H54 (cell line): ENCODE results near the gene AFTPH.
"Not testable (repeated sequence)": the region's sequence is repeated elsewhere in the genome, so short reads cannot be mapped to it uniquely, and the experiment has no call there.

Experiments
- DNase-seq: peaks from one replicate; pipeline ENCODE4 v3.0.0; 2011; ENCODE audit warnings: low spot score, mixed read lengths; ENCODE audit not compliant: insufficient read length
- FAIRE-seq: peaks from 3 replicates; lab custom pipeline; 2011; peaks lifted over from hg19 to GRCh38; lab: Jason Lieb, UNC
- POLR2A ChIP-seq: IDR thresholded peaks from 2 replicates; pipeline ENCODE4 v1.6.1; 2011; ENCODE audit warnings: low read depth, mild to moderate bottlenecking, low read length

AFTPH gene

DNA sequence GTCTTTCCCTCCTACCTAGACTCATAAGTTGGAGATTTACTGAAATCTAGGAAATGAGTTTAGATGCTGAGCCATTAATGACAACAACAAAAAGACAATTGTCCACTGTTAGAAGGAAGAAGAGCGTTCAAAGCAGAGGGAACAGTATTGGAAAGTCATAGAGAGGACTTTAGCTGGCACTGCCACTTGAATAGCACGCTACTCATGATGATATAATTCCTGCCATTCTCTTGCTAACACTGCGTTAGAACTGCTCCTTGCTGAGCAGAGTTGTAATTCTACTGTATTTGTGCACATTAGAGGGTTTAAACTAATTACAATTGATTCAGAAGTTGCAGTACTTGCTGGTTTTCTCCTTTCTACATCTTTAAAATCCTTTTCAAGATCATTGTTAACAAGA lies 9.0 kb upstream of the AFTPH start:
- TF ChIP-seq POLR2A = no peak
- FAIRE-seq = no peak
- no peak for DNase-seq

DNA sequence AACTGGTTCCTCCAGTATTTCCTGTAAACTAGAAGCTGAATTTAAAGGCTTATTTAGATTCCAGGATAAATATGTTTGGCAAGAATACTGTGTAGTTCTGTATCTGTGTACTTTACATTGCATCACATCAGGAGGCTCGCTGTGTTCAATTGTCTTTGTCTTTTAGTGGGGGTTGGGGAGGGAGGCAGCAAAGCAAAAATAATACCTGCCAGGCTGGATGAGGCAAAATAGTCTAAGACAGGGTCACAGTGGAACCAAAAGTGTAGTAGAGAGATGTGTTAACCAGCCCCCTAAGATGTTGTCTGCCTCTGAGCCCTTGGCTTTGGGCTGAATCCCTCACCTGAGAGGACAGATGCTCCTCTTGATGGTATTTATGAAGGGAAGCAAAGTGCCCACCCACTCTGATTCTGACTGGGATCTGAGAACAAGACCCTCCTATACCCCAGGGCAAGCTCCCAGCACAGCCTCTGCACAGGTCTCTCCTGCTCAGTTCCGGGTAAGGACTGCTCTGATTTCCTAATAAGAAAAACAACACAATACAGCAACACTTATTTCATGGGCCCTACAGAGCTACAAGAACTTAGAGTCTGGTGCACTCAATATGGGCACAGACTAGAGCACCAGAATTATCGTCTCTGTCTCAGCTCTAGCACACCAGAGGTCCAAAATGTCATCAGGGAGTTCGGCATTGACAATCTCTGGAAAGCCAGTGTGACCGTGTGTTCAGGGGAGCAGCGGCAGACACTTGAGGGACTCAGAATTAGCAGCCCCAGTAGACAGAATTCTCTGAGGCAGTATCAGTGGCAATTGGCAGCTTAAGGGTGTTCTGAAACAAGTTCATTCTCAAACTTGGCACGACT lies 7.2 kb upstream of the AFTPH start:
- no peak for DNase-seq
- no peak for FAIRE-seq
- no peak for TF ChIP-seq POLR2A

DNA sequence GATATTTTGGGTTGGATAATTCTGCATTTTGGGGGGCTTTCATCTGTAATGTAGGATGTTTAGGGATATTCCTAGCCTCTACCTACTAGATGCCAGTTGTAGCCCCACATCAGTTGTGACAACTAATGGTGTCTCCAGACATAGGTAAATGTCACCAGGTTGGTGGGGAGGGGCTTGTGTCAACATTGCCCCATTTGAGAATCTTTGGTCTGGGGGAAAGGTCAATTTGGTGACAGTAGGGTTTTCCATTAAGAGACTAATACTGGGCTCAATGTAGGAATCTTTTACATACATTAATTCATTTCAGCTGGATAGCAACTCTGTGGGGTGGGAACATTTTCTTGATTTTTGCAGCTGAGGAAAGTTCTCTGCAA lies 6.6 kb upstream of the AFTPH start:
- no peak for TF ChIP-seq POLR2A
- FAIRE-seq (no peak), DNase-seq (no peak)

DNA sequence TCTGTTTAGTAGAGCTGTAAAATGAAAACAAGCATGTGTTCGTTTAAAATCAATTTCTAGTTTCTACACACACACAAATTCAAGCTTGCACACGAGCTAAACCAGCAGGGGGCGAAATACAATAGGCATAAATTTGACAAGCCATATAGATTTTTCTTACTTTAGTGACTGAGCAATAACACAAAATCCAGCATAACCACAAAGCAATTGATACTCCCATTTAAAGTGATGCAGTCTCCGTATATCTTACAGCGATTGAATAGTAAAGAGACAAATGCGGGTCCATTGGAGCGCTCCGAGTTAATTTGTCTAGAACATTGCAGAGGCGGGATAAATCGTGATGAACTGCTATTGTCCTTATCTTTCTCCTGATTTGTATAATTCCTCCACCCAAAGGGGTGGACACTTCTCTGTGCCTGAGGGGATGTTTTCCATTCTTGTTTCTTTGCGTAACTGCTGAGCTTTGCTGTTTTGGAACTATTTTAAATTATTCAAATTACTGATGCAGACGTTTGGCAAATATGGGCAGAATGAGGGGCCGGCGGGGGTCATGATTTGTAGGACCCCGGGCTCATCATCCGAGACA lies 1.2 kb upstream of the AFTPH start:
- DNase-seq (peak; percentile 46), FAIRE-seq (peak; percentile 86)
- TF ChIP-seq POLR2A = no peak

DNA sequence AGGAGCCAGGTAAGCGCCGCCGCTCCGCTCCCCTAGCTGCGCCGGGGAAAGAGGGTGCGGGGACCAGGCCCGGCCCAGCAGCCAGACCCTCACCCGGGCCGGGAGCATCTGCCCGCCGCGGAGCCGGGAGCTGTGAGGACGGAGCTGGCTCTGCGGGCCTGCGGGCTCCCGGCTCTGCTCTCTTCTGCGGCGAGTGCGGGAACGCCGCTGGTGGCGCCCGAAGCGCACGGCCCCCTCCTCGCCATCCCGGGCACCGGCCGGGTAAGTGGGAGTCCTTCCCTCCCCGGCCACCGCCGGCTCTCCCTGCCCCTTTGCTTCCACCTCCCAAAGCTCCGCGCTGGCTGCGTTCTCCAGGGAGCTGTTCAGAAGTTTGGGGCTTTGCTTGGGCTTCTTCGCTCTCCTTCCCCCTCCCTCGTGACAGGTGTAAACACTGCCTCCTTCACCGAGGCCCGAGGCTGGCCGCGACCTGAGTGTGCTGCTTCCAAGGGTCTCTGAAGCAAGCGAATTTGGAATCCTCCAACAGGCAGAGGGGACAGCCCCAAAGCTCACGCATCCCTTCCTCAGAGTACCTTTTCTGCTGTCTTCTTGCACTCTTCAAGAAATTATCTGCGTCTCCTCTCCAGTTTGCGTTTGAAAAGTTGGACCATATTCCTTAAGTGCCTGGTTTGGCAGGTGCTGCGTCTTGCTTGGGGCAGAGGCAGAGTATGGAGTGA lies 632 bp downstream of the AFTPH start:
- DNase-seq = no peak
- no peak for TF ChIP-seq POLR2A
- no peak for FAIRE-seq

DNA sequence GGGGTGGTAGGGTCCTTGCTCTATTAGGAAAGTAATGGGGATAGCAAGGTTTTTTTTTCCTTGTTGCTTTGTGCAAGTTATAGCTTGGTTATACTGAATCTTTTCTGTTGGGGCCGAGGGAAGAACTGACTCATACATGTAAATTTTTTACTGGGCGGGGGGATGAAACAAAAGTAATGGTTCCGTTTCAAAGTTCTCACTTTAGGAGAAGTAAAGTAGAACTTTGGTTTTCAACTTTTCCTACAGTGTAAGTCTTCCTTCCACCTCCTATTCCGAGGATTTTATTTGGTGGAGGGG lies 1.1 kb downstream of the AFTPH start:
- FAIRE-seq (peak; percentile 43), DNase-seq (no peak)
- no peak for TF ChIP-seq POLR2A

DNA sequence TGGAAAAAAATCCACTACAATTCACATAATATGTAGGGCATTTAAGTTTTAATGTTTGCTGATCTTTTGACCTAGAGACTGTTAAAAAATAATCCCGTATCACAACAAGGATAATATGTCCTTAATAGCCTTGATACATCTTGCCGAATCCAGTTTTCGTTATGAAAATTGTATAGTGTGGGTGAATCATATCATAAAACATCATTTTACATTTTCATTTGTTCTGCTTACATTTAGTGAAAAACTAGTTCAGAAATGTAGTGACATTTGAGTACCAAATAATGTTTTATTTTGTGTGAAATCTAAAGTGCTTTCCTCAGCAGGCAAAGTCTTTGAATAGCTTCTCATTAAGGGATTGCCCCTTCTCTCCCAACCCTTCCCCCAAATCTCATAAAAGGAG lies 1.9 kb downstream of the AFTPH start:
- no peak for TF ChIP-seq POLR2A
- FAIRE-seq = no peak
- DNase-seq = no peak

DNA sequence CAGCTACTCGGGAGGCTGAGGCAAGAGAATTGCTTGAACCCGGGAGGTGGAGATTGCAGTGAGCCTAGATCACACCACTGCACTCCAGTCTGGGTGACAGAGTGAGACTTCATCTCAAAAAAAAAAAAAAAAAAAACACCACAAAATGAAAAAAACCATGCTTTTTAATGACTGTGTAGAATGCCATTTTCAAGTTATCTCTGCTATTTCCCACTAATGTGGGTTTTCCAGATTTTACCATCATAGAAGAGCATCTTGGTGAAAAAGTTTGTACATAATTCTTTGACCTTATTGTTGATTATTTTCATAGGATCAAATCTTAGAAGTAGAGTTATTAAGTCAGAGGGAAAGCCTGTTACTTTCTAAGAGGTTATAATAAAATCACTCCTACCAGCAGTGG lies 6.8 kb downstream of the AFTPH start:
- not testable (repeated sequence) for DNase-seq, FAIRE-seq

DNA sequence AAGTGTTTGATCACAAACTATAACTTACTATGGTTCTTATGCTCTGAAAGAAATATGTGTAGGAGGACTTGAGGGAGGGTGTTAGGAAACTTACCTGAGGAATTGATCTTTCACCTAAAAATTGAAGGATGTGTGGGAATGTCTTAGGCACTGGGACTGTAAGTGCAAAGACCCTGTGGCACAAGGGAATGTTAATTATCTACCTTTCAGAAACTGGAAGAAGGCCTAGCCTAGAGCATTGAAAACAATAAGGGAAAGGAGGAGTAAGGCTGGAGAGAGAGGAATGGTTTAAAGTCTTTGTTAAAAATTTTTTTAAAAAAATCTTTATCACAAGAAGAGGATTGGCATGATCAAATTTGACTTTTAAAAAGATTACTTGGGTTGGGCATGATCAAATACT lies 7.9 kb downstream of the AFTPH start:
- no peak for TF ChIP-seq POLR2A
- DNase-seq (no peak), FAIRE-seq (no peak)

DNA sequence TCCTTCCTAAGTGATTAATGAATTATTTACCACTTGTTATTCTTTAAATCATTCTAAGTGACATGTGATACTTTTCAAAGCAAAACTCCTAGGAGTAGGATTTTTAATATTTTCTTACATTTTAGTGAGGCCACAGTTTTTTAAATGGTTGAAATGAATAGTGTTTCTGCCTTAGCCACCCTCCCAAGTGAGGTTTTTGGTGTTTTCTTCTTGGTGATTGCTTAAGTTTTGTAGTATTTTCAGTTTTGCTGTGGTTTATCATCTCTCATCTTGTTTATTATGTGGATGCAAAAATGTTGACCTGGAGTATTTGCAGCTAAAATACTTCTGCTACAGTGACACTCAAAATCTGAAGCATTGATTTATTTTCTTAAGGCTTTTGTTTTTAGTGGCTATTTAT lies 9.8 kb downstream of the AFTPH start:
- DNase-seq (no peak), FAIRE-seq (no peak)
- TF ChIP-seq POLR2A = no peak

DNA sequence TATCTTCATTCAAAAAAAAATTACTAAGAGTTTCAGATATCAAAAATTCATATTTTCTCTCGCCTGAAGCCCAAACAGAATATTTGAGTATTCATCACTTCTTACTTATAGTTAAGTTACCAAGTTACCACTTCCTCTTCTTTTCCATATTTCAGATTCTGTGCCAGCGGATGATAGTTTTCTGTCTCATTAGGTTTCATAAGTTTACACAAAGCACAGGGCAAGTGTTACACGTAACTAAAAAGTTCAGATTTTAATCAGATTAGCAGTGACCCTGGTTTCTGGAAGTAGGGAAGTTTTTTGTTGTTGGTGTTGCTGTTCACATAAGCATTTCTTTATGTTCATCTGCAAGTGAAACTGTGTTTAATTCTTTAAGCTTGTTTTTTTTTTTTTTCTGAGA lies 10.2 kb downstream of the AFTPH start:
- no peak for TF ChIP-seq POLR2A
- DNase-seq = no peak
- FAIRE-seq = no peak

DNA sequence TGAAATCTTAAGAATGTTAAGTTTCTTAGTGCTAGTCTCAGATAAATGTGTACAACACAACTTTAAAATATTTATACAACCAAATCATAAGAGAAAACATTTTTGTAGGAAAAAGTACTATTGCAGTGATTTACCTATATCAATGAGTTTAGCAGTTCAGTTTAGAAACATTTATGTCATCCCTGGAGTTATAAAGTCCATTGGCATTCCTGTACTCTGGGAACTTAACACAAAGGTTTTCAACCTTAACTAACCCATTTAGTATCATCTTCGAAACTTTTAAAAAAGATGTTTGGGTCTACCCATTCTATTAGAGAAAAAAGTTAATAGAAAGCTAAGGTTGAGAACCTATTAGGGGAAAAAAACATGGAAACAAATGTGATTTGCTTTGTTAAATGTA lies 10.9 kb downstream of the AFTPH start:
- FAIRE-seq (no peak), DNase-seq (no peak)
- no peak for TF ChIP-seq POLR2A

DNA sequence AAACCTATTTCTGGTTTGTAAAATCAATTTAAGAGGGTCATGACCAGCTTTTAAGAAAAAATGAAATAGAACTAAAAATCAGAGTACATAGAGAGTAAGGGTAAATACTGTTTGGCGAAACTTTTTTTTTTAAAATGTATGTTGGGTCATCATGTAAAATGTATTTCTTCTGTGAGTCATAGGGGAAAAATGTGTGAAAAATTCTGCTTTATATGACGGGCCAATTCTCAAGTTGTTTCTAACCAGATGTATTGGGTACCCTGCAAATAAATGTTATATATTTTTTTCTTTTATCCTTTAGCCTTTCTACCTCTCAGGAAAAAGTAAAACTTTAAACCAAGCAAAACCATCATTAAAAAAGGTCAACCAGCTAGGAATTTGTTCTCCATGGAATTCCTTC lies 13.9 kb downstream of the AFTPH start:
- FAIRE-seq (peak; percentile 52), DNase-seq (no peak)

DNA sequence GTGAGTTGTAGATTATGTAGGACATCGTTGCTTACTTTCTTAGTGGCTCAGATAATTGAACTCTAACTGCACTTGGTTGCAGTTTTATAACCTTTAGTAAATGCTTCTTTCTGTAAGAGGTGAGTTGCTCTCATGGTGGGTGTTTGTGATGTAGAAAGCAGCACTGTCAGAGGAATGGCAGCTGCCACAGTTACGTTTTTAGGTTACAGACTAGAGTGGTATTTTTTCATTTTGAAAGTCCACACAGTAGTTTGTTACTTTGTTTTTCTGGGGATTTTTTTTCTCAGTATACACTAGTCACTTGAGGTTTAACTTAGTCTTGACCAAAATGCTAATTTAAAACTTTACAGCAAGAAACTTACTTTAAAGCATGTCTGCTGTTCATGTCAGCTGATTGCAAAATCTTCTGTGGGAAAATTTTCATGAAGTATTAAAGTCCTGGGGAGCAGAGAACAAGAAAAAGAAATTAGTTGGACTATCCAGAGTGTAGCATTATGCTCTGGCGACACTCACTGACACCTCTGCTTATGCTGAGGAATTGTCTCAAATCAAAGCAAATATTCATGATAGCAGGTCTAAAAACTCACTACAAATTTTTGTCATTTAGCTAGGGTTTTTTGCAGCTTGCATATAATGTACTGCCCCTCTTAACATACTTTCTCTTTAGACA lies 14.8 kb downstream of the AFTPH start:
- TF ChIP-seq POLR2A = no peak
- DNase-seq (no peak), FAIRE-seq (peak; percentile 11)

More for the DNA sequence above, 13.9 kb downstream of the AFTPH start:
- TF ChIP-seq POLR2A = no peak
